ENCODE data around the gene NKD2.
A peak's percentile ranks its signal among the peaks of the same experiment; 100 is the strongest.

Gene NKD2

DNA sequence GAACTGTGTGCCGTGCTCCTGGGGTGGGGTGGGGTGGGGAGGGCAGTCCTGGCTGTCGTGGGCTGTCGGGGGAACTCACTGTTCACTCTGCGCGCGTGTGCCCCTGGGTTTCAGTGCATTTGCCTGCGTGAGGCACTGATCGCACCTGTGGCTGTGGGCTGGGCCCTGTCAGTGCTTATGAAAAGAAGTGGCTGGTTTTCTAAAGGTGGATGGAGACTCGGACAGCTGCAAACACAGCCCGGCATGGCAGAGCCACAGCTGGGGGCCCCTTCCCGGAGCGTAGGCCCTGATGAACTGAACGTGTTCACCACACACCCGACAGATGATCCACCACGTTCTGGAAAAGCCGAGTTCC, 42.7 kb downstream of the NKD2 start:
- no peaks in the 10 kb centered on the region for H4K20me1 ChIP-seq (ENCODE audit: insufficient read depth, low read length)

DNA sequence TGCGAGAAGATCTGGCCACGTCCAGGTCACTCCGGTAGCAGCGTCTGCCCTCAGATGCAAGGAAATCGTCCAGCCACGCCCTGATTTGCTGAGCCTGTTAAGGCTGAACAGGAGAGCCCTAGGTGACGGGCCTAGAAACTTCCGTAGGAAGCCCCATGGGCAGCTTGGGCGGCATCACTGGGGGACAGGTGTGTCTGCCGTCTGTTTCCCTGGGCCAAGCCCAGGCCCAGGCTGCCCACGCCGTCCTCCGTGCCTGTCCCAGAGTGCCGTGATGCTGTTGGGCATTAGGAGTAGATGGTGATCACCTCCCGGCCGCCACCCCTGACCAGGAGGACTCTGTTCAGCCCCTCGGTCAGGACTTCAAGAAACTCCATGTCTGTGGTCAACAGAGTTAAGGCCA, 43.5 kb downstream of the NKD2 start:
- no peak overlapping the region for H3K27ac ChIP-seq (ENCODE audit: low read depth, low read length, poor library complexity, severe bottlenecking)
- no peak overlapping the region for H3K4me2 ChIP-seq (ENCODE audit: low read length)
- no peaks in the 10 kb centered on the region for H3K9me3 ChIP-seq (ENCODE audit: low read length)
- TF ChIP-seq, protein P1, sequence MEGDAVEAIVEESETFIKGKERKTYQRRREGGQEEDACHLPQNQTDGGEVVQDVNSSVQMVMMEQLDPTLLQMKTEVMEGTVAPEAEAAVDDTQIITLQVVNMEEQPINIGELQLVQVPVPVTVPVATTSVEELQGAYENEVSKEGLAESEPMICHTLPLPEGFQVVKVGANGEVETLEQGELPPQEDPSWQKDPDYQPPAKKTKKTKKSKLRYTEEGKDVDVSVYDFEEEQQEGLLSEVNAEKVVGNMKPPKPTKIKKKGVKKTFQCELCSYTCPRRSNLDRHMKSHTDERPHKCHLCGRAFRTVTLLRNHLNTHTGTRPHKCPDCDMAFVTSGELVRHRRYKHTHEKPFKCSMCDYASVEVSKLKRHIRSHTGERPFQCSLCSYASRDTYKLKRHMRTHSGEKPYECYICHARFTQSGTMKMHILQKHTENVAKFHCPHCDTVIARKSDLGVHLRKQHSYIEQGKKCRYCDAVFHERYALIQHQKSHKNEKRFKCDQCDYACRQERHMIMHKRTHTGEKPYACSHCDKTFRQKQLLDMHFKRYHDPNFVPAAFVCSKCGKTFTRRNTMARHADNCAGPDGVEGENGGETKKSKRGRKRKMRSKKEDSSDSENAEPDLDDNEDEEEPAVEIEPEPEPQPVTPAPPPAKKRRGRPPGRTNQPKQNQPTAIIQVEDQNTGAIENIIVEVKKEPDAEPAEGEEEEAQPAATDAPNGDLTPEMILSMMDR (IDR thresholded peaks at IDR 0.05; ENCODE audit: low read length) = no peak
- no peak for TF ChIP-seq EZH2 (IDR thresholded peaks at IDR 0.05; ENCODE audit: borderline replicate concordance, low read length)
- no peaks in the 10 kb centered on the region for H3K9me2 ChIP-seq (ENCODE audit: low read depth, low read length)
- H3K4me3 ChIP-seq (ENCODE audit: low read depth, low read length, poor library complexity, severe bottlenecking) = no peak overlapping the region
- H4K20me1 ChIP-seq (ENCODE audit: insufficient read depth, low read length) = no peaks in the 10 kb centered on the region
- no peak overlapping the region for H2AFZ ChIP-seq (ENCODE audit: low read length)
- H3K27me3 ChIP-seq (ENCODE audit: insufficient read depth, low read length) = peaks cover 7% of the 10 kb centered on the region; the same call in 1 of the 2 replicates
- no peak overlapping the region for H3K9ac ChIP-seq (ENCODE audit: low read length)
- no peaks in the 10 kb centered on the region for H3K79me2 ChIP-seq (ENCODE audit: insufficient read depth, low read length)
- no peaks in the 10 kb centered on the region for H3K4me1 ChIP-seq (ENCODE audit: insufficient read depth, low read length, severe bottlenecking)
- H3F3A ChIP-seq (ENCODE audit: insufficient read depth, low read length) = no peaks in the 10 kb centered on the region
- no peaks in the 10 kb centered on the region for H3K36me3 ChIP-seq (ENCODE audit: insufficient read depth, low read length)

More for the DNA sequence above, 42.7 kb downstream of the NKD2 start:
- Histone ChIP-seq H3K9me2 (ENCODE audit: low read depth, low read length) (no peaks in the 10 kb centered on the region), H2AFZ (ENCODE audit: low read length) (no peak overlapping the region), H3K79me2 (ENCODE audit: insufficient read depth, low read length) (no peaks in the 10 kb centered on the region), H3K36me3 (ENCODE audit: insufficient read depth, low read length) (no peaks in the 10 kb centered on the region), H3K27me3 (ENCODE audit: insufficient read depth, low read length) (peaks cover 7% of the 10 kb centered on the region; the same call in 1 of the 2 replicates), H3K4me1 (ENCODE audit: insufficient read depth, low read length, severe bottlenecking) (no peaks in the 10 kb centered on the region), H3K9me3 (ENCODE audit: low read length) (no peaks in the 10 kb centered on the region), H3K9ac (ENCODE audit: low read length) (no peak overlapping the region), H3K4me2 (ENCODE audit: low read length) (no peak overlapping the region), H3F3A (ENCODE audit: insufficient read depth, low read length) (no peaks in the 10 kb centered on the region), H3K27ac (ENCODE audit: low read depth, low read length, poor library complexity, severe bottlenecking) (no peak overlapping the region), H3K4me3 (ENCODE audit: low read depth, low read length, poor library complexity, severe bottlenecking) (no peak overlapping the region)
- TF ChIP-seq, protein P1 (IDR thresholded peaks at IDR 0.05; ENCODE audit: low read length) = no peak
- no peak for TF ChIP-seq EZH2 (IDR thresholded peaks at IDR 0.05; ENCODE audit: borderline replicate concordance, low read length)

DNA sequence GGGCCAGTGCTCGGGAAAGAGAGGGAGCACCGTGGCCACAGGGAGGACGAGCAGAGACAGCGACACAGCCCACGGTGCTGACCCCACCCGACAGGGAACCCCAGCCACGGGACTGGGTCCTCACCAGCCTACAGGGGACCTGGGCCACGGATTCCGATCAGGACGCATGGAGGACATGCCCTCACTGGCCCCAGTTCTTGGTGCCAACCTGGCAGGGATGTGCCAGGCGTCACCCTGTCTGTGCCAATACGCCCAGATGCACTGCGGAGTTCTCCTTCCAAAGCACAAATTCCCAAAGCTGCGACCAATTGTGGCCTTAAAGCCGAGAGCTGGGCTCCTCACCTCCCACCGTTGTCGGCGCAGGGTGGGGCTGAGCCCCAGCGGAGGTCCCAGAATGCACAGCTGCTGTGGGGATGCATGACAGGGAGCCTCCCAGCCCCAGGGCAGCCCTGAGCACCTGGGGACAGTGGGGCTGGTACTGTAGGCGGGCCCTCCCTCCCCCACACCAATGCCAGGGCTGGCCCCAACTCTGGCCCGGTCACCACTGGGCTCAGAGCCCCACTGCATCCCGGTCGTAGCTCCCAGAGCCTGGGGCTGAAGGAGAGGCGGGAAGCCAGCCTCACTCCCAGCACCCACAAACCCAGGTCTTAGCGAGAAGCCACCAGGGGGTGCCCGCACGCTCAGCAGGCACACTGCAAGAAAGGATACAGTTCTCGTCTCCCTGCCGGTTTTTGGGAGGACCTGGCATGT, 44.2 kb downstream of the NKD2 start:
- no peaks in the 10 kb centered on the region for H3K36me3 ChIP-seq (ENCODE audit: insufficient read depth, low read length)
- no peaks in the 10 kb centered on the region for H4K20me1 ChIP-seq (ENCODE audit: insufficient read depth, low read length)
- H3K4me2 ChIP-seq (ENCODE audit: low read length) = no peak overlapping the region
- H3F3A ChIP-seq (ENCODE audit: insufficient read depth, low read length) = no peaks in the 10 kb centered on the region
- no peak overlapping the region for H3K27ac ChIP-seq (ENCODE audit: low read depth, low read length, poor library complexity, severe bottlenecking)
- H3K79me2 ChIP-seq (ENCODE audit: insufficient read depth, low read length) = no peaks in the 10 kb centered on the region
- no peaks in the 10 kb centered on the region for H3K9me2 ChIP-seq (ENCODE audit: low read depth, low read length)
- H3K27me3 ChIP-seq (ENCODE audit: insufficient read depth, low read length) = peaks cover 7% of the 10 kb centered on the region; the same call in 1 of the 2 replicates
- no peak overlapping the region for H3K9ac ChIP-seq (ENCODE audit: low read length)
- H3K4me1 ChIP-seq (ENCODE audit: insufficient read depth, low read length, severe bottlenecking) = no peaks in the 10 kb centered on the region
- no peak overlapping the region for H2AFZ ChIP-seq (ENCODE audit: low read length)
- H3K4me3 ChIP-seq (ENCODE audit: low read depth, low read length, poor library complexity, severe bottlenecking) = no peak overlapping the region
- TF ChIP-seq, protein P1 (IDR thresholded peaks at IDR 0.05; ENCODE audit: low read length) = peak; percentile 39
- no peak for TF ChIP-seq EZH2 (IDR thresholded peaks at IDR 0.05; ENCODE audit: borderline replicate concordance, low read length)
- H3K9me3 ChIP-seq (ENCODE audit: low read length) = no peaks in the 10 kb centered on the region

All from OCI-LY1 (cell line).